Fibroblast of pulmonary artery (primary cell): ENCODE data around the gene HIC1.

Experiments used
- DNase-seq: peaks from one replicate; pipeline ENCODE4 v3.0.0-alpha.2; 2010; ENCODE audit warnings: low read depth
- H3K4me3 ChIP-seq: replicated peaks from 2 replicates; pipeline ENCODE4 v1.5.1; 2011; ENCODE audit warnings: low read depth, mild to moderate bottlenecking, control low read depth, low read length, moderate library complexity
- CTCF ChIP-seq: IDR thresholded peaks from 2 replicates; pipeline ENCODE4 v1.5.1; 2011; ENCODE audit warnings: mild to moderate bottlenecking, control low read depth, low read length, inconsistent platforms; ENCODE audit errors: missing control alignments

The HIC1 gene

DNA sequence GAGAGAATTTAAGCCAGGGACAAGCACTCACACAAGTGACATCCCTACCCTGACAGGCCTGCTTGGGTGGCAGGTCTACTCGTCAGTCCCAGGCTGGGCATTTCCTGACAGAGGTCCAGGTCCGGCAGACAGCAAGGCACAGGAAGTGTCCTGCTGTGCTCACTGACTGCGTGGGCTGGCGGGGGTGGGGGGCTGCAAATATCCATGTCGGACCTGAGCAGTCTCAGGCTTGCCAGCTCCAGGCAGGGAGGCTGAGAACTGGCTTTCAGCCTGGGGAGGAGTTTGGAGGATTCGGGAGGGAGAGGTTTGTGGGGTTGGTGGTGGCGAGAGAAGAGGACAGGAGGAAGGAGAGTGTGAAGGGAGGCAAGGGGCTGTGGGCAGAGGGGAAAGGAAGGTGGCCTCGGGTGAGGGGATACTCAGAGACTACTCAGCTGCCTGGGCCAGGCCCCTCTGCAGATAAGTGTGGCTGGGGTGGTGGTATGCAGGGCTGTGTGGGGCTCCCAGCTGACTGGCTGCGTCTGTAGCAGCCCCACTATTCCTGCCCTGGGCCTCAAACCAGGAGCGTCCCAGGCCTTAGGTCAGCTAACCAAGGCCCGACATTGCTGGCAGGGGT, 7.8 kb downstream of the HIC1 start:
- no peak for TF ChIP-seq CTCF
- peak; percentile 46 for DNase-seq
- H3K4me3 ChIP-seq, result no peak overlapping the region

DNA sequence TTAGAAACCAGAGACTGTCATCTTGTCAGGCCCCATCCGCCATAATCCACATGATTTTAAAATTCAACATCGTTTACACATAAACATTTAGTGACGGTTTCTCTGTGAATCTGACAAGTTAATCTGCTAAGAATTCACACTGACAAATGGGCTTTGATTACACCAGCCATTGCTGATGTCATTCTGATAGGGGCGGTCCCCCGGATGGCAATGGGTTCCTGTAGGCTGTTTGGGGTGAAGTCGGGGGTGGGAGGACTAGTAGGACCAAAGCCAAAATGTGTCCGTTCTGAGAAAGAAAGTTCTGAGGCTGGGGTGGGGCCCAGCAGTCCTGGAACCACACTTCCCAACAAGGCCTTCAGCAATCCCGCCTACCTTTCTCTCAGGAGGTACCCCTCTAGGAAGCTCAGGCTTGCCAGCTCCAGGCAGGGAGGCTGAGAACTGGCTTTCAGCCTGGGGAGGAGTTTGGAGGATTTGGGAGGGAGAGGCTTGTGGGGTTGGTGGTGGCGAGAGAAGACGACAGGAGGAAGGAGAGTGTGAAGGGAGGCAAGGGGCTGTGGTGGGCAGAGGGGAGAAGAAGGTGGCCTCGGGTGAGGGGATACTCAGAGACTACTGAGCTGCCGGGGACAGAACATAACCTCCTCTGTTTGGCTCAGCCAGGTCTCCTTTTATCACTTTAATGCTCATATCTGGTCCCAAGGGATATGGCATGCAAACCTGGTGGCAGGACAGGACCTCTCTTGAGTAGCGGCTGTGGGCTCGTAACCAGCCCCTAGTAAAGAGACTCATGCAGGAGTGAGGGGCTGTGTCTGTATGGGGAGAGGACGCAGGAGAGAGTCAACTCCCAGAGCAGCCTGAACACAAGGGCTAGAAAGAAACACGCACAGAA, 8.6 kb downstream of the HIC1 start:
- DNase-seq, result peak; percentile 81
- no peak for TF ChIP-seq CTCF
- H3K4me3 ChIP-seq, result no peak overlapping the region

DNA sequence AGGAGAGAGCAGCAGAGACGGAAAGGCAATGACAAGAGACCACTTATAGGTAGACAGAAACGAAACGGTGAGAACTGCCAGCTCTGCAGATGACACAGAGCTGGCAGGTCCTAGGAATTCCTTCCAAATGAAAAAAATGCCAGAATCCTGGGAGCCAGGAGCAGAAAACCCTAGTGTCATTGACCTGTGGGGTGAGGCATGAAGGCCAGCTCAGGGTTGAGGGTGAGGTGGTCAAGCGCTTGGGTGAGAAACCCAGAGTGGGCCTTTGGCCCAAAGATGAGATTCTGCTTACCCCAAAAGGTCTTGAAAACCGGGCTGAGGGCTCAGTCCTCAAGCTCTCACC, 9.2 kb downstream of the HIC1 start:
- no peak for TF ChIP-seq CTCF
- DNase-seq, result no peak
- no peak overlapping the region for H3K4me3 ChIP-seq

- peak; percentile 45 for DNase-seq
- H3K4me3 ChIP-seq, result no peak overlapping the region
- no peak for TF ChIP-seq CTCF
Measured at GRCh38 chr17:2064520-2064971, 9.6 kb downstream of the HIC1 start.

DNA sequence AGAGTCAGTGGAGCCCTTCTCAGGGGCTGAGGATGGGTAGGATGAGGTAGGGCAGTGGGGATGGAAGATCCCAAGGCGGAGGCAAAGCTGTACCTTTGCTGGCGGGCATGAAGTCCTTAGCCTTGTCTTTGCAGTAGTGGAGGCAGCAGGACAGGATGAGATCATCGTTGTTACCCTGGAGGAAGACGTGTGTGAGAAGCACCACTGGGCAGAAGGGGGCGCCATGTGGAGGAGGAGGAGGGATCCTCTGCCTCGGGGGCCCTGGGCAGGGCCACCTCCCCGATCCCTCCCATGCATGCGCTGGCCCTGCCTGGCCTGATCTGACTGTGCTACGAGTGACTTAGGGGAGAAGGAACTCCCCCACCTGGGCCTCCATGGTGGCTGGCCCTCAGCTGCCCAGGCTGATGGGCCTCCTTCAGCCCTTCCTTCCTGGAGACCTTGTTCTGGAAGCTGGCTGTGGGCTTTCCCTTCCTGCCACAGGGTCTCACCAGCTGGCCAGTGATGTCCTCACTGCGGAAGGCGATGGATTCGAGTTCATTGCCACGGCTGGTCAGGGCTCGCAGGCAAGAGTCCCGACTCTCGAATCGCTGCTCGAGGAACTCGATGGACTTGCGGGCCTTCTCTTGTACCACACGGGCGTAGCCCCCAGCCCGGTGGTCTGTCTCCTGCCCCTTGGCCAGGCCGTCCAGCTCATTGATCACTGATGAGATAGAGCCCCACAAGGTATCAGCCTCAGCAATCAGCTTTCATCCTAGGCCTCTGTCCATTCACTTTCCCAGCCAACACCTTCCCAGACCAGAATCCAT, 10.3 kb downstream of the HIC1 start:
- H3K4me3 ChIP-seq, result no peak overlapping the region
- peak; percentile 80 for DNase-seq
- TF ChIP-seq CTCF, result peak; percentile 61

DNA sequence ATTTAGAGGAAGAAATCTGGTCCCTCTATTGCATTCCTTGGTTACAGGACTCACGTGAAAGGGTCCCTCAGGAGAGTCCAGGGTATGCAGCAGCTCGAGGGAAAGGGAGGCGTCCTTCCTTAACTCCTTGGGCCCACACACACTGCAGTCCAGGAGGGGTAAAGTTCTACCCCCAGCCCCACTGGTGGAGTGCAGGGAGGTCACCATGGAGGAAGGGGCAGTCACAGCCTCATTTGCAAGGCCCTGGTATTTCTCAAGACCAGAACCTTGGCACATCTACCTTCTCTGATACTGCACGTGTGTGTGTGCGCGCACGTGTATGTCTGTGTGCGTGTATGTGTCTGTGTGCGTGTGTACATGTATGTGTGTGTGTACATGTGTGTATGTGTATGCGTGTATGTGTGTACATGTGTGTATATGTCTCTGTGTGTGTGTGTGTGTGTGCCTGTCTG, 11.1 kb downstream of the HIC1 start:
- TF ChIP-seq CTCF, result no peak
- peak; percentile 14 for DNase-seq
- no peak overlapping the region for H3K4me3 ChIP-seq
